GM19395 (cell line): ENCODE measurements around the gene WDR5B.
A peak's percentile ranks its signal among the peaks of the same experiment; 100 is the strongest.
"Not testable (repeated sequence)": the region's sequence is repeated elsewhere in the genome, so short reads cannot be mapped to it uniquely, and the experiment has no call there.

ENCODE experiments used
- ATAC-seq: cut with Tn5 transposase; IDR thresholded peaks from one replicate; pipeline ENCODE4 v1.9.1; 2021; ENCODE audit warnings: mild to moderate bottlenecking, moderate library complexity; ENCODE audit not compliant: unreplicated experiment

The WDR5B gene

DNA sequence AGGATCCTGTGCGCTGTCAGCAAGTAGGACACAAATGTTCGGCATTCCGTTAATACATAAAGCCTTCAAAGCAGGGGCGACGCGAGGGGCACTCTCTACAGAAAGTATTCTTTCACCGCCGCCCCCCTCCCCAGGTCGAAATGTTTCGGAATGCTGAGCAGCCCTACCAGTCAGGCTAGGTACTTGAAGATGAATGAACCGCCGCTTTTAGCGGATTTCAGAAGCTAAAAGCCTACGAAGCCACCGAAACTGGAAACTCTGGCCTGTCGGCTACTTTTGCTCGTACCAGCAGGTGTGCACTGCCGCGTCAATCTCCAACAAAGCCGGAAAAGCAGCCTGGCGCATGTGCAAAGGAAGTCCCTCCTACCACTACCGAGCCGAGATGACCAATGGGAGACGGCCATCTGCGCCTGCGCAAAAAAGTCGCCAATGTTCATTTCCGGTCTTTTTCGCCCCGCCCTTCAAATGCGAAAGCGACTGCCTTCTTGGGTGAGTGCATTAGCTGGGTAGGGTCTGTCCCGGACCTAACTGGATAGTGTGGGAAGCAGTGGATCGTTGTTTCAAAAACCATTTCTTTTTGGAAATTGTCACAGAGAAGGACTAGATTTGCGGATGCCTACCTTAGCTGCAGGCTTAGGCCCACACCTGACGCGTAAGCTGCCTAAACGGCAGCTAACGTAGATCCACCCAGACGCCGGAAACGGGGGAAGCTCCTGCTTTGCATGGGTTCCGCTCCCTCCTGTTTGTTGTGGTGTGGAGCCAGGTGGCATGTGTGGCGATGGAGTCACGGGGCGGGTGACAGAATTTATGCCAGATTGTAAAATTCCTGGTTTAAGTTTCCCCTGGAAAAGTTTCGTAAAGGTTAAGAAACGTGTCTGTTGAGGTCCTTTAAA lies at the start of gene WDR5B:
TSS of gene WDR5B (minus strand) at position 301 of the 893 bp plus-strand sequence. CDS start 534 bp downstream, outside the sequence.
- peak; percentile 88 for ATAC-seq

DNA sequence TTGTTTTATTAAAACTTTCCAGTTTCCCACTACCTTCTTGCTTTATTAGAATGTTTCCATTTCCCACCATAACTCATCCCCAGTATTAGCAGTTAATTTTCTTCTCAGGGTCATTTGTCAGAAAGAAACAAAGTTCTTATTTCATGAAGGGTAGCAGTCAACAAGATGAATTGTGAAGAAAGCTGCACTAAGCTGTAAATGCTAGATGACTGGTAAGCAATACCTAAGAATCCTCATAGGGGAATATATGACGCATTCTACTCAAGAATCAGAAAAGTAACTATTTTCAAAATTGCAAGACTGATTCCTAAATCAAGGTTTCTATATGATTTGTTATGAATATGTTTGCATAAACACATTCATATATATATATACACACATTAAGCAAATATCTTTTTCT lies 48.8 kb upstream of the WDR5B start:
- ATAC-seq: no peak

DNA sequence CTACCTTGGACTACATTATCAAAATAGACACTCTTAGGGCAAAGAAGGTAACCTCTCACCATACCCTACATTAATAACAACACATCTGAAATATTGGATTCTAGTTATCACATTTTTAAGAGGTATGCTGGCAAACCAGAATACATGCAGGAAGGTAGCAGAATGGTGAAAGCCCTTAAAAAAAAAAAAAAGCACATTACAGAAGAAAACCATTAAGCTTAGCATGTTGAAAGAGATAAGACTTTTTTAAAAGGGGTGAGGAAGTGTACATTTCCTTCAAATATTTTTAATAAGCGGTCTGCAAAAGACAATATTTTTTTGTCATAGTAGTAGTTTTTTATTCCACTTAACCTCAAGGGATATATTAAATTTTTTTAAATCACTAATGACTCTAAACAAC lies 46.5 kb upstream of the WDR5B start:
- ATAC-seq: no peak

DNA sequence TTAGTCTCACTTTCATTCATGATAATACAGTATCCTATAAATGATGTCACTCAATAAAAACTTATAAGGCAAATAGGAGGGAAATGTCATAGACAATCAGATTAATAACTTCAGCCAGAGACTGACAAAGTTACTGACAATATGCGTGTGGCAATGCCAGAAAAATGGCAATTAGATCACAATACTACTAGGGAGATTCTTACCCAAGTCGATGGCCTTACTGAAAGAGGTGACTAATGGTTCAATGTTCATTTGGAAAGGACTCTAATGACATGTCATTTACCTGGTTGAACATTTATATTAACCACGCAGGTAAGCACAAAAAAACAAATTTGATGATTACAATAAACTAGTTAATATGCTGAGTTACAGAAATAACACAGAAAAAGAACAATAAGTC lies 45.9 kb upstream of the WDR5B start:
- no peak for ATAC-seq

DNA sequence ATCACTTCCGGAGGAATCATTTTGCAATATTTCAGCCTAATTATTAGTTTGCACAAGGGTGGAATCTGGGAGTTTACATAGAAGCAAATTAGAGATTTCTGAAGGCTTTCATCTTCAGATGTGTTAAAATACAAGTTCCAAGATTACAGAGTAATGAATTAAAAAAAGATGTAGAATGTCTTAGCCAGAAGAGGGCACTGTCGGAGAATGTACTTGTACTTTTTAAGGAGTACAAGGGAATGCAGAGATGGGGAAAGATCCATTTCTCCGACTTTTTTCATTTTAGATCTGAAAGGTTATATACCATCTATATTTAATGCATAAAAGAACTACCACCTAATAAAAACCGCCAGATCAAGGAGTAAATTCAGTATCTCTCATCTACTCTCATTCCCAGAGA lies 43.1 kb upstream of the WDR5B start:
- no peak for ATAC-seq

DNA sequence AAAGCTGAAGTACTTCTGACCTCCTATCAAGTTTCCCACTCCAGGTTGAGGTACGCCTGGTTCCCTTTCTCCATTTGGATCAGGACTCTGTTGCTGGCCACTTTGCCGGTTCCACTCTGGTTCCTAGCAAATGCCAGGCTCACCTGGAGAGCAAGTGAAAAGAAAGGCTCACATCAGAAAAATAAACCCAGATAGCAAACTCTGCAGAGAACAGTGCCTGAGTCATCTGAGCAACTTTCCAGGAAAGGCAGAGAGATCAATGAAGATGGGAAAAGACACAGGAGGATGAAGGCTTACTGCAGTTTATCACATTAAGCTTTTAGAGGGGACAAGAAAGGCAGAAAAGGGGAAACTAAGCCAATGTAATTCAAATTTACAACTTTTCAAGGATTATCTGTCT lies 41.8 kb upstream of the WDR5B start:
- ATAC-seq: no peak

DNA sequence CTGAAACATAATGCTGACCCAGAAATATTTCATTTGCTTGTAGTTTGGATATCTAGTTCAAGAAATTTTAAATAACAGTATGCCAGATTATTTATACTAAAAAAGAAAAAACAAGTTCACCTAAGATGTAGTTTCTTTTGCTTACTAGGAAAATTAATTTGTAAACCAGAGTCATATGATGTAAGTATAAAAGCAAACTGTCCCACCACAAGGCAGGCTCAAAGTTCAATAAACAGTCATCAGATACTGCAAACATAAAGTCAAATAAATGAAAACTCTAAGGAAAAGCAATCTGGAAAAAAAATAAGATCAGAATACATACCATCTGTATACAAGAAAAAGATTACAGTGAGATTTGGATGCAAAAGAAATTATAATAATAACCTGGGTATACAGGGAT lies 40.2 kb upstream of the WDR5B start:
- no peak for ATAC-seq

DNA sequence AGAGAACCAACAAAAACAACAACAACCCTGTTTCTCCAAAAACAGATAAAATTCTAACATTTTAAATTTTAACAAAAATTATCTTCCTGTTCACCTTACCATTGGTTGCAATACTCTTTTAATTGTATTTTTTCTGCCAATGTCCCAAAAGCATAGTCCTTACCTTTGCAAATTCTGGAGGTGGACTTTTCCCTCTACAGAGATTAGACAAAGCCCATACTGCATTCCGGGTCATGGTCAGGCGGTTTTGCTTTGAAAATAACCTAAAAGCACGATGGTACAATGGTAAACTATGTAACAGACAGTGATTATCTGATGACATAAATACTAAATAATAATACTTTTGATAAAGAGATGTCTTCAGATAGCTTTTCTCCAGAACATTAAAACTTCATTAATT lies 35.5 kb upstream of the WDR5B start:
- ATAC-seq: no peak

DNA sequence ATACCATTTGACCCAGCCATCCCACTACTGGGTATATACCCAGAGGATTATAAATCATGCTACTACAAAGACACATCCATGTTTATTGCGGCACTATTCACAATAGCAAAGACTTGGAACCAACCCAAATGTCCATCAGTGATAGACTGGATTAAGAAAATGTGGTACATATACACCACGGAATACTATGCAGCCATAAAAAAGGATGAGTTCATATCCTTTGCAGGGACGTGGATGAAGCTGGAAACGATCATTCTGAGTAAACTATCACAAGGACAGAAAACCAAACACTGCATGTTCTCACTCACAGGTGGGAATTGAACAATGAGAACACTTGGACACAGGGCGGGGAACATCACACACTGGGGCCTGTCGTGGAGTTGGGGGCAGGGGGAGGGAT lies 32.4 kb upstream of the WDR5B start:
- not testable (repeated sequence) for ATAC-seq

DNA sequence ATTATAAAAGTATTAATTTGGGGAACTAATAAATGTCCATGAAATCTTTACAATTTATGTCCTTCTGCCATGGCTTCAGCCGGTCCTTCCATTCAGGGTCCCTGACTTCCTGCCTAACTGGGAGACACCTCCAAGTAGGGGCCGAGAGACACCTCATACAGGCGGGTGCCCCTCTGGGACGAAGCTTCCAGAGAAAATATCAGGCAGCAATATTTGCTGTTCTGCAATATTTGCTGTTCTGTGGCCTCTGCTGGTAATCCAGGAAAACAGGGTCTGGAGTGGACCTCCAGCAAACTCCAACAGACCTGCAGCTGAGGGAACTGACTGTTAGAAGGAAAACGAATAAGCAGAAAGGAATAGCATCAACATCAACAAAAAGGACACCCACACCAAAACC lies 28.6 kb upstream of the WDR5B start:
- not testable (repeated sequence) for ATAC-seq

DNA sequence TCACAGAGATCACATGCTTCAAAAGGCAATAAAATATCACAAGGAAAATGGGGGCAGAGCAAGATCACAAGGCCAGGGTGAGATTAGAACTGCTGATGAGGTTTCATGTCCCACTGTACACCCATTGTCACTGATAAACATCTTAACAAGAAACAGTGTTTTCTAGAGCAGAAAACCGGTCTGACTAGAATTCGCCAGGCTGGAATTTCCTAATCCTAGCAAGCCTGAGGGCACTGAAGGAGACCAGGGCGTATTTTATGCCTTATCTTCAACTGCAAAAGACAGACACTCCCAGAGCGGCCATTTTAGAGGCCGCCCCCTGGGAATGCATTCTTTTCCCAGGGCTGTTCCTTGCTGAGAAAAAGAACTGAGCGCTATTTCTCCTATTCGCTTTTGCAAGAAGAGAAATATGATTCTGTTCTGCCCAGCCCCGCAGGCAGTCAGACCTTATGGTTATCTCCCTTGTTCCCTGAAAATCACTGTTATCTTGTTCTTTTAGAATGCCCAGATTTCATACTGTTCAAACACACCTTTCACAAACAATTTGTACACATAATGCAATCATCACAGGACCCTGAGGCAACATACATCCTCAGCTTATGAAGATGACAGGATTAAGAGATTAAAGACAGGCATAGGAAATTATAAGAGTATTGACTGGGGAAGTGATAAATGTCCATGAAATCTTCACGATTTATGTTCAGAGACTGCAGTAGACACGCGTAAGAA lies 28.1 kb upstream of the WDR5B start:
- ATAC-seq: not testable (repeated sequence)

DNA sequence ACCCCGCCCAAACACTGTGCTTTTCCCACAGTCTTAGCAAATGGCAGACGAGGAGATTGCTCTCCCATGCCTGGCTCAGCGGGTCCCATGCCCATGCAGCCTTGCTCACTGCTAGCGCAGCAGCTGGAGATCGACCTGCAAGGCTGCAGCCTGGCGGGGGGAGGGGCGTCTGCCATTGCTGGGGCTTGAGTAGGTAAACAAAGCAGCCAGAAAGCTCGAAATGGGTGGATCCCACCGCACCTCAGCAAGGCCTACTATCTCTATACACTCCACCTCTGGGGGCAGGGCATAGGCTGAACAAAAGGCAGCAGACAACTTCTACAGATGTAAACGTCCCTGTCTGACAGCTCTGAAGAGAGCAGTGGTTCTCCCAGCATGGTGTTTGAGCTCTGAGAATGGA lies 27.2 kb upstream of the WDR5B start:
- no peak for ATAC-seq

DNA sequence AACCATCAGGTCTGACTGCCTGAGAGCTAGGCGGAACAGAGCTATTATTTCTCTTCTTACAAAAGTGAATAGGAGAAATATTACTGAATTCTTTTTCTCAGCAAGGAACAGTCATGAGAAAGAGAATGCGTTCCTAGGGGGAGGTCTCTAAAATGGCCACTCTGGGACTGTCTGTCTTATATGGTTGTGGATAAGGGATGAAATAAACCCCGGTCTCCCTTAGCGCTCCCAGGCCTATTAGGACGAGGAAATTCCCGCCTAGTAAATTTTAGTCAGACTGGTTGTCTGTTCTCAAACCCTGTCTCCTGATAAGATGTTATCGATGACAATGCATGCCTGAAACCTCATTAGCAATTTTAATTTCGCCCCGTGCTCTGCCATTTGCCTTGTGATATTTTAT lies 20.1 kb upstream of the WDR5B start:
- ATAC-seq: no peak

DNA sequence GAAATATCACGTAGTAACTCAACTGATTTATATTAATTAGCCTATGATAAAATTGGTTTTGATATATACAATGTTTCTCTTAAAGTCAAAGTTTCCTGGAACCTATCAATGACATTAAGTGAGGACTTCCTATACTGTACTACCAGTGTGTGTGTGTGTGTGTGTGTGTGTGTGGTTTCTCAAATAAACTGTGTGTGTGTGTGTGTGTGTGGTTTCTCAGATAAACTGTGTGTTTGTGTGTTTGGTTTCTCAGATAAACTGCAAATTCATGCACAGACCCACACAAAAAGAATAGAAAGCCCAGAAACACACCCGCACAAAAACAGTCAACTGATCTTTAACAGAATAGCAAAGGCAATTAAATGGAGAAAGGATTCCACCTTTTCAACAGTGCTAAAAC lies 14.5 kb upstream of the WDR5B start:
- ATAC-seq: no peak

DNA sequence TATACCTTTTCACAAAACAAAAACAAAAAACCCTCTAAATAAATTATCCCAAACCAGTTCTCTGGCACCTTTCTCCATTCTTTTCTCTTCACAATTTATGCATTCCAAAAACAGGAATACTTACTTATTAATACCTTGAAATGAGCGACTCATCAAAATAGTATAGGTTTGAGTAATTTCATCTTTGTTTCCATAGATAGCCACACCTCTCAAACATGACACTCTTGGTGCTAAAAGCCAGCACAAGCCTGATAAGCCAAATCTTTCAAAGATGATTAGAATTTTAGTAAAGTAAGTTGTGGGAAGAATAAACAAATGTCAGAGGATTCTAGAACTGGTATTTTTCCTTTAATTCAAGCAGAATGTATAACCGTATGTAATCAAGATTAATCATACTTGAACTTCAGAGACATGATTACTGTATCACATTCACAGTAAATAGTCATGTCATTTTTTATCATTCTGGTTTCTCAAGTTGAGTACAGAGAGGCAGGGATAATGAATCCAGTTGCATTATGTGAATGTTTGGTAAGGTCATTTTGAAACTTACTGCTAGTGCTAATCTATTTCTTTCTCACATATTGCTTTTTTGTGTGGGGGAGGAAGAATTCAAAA lies 12.1 kb upstream of the WDR5B start:
- ATAC-seq: no peak

DNA sequence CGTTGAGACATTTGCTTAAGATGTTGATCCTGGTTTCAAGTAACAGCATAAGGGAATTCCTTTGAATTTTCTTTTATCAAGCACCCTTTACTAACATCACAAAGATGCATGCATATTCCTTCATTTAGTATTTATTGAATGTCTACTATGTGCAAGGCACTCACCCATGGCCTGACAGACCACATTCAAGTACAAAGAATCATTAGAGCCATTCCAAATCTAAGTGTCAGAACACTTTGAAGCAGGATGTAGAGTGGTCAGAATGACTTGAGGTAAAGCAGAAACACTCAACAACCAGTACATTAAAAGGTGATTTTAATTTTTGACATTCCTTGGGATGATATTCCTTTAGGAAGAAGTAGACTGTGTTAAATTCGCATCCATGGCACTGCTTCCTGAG lies 6.0 kb upstream of the WDR5B start:
- no peak for ATAC-seq

DNA sequence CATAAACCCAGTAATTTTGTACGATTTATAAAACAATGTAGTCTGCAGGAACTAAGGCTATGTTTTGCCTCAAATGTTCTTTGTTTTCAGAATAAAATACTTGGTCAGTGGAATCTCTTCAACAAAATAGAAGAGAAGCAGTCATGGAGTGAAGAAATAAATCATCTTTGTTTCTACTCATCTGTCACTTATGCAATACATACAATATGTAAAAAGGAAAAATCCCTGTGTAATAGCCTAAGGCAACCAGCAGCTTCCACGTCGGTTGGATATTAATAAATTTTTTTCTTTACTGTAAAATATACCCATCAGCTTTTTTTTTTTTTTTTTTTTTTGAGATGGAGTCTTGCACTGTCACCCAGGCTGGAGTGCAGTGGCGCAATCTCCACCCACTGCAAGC lies 5.2 kb upstream of the WDR5B start:
- ATAC-seq: no peak

DNA sequence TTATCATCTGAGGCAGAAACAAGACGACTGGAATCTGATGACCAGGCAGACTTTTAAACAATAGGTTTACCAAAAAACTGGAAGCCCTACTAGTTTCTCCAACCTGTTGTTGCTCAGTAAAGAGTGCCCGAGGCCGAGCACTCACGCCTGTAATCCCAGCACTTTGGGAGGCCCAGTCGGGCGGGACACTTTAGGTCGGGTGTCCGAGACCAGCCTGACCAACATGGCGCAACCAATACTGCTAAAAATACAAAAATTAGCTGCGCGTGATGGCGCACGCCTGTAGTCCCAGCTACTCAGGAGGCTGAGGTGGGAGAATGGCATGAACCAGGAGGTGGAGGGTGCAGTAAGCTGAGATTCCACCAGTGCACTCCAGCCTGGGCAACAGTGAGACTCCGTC lies 1.1 kb upstream of the WDR5B start:
- ATAC-seq: no peak

DNA sequence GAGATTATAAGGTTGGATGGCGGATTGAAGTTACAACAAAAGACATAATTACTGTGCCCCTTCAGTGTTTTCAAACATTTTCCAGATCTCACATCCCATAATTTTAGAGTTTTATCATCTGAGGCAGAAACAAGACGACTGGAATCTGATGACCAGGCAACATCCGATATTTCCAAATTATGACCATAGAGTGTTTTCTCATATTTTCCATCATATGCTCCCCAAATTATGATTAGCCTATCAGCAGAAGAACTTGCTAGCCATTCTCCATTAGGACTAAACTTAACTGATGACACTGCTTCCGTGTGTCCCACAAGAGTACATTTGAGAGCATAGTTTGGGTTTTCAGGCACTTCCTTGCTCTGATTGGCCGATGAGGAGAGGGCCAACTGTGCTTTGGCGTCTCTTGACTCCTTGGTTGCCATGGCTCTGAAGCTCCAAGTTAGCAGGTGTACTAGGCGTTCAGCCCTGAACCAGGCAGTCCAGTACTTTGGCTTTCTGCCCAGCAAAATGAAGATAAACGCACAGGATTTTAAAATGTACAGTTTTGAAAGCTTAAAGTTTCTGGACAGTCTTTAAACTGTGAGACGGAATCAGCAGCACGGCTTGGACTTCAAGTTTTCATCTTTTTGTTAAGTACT lies 638 bp downstream of the WDR5B start:
- peak; percentile 64 for ATAC-seq

DNA sequence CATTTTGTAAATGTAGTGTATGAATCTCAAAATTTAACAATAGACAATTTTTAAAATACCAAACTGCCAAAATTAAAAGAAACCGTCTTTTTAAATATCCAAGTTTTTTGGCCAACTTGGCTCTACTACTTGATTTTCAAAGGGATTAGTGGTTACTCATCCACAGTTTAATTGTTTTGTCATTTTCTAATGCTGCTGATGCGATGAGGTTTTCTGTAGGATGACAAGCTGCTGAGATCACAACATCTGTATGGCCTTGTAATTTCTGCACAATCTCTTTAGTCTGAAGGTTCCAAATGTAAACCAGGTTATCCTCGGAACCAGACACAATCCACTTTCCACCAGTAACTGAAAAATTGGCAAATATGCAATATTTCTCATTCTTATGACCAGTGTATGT lies 1.5 kb downstream of the WDR5B start:
- no peak for ATAC-seq

DNA sequence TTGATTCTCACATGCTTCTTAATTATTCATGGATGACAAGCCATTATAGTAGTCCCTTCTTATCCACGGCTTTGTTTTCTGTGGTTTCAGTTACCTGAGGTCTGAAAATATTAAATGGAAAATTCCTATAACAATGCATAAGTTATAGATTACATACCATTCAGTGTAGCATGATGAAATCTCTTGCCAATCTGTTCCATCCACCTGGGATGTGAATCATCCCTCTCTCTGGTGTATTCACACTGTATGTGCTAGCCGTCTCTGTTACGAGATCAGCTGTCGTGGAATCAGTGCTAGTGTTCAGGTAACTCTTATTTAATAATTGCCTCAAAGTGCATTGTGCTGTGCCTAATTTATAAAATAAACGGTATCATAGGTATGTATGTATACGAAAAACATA lies 5.2 kb downstream of the WDR5B start:
- ATAC-seq: no peak
